Activated CD4-positive, alpha-beta T cell treated with anti-CD3 and anti-CD28 coated beads, Interleukin-10, Interleukin-2, amounts not matched to agents 100 ng/mL and 50 ng/mL, durations not matched to agents 16 hours and 8 hours (primary cell): Measurements from ENCODE around the gene EEPD1.

Experiments
- DNase-seq: peaks from one replicate; pipeline ENCODE4 v3.0.0-alpha.2; 2020

EEPD1 gene

GRCh38 chr7:36157527-36158320, 4.7 kb downstream of the EEPD1 start:
- DNase-seq: no peak

GRCh38 chr7:36158321-36158605, 5.2 kb downstream of the EEPD1 start:
- no peak for DNase-seq

- DNase-seq: no peak
These were observed 6.6 kb downstream of the EEPD1 start for GRCh38 chr7:36159618-36160017.

GRCh38 chr7:36160313-36160712, 7.3 kb downstream of the EEPD1 start:
- DNase-seq: no peak

GRCh38 chr7:36161996-36162395, 8.9 kb downstream of the EEPD1 start:
- no peak for DNase-seq

GRCh38 chr7:36165059-36165458, 12.0 kb downstream of the EEPD1 start:
- DNase-seq: no peak

GRCh38 chr7:36165802-36166201, 12.7 kb downstream of the EEPD1 start:
- DNase-seq: no peak

GRCh38 chr7:36167403-36168050, 14.5 kb downstream of the EEPD1 start:
- no peak for DNase-seq

GRCh38 chr7:36171503-36171902, 18.4 kb downstream of the EEPD1 start:
- peak; percentile 38 for DNase-seq

GRCh38 chr7:36175886-36176285, 22.8 kb downstream of the EEPD1 start:
- no peak for DNase-seq

GRCh38 chr7:36176697-36177096, 23.6 kb downstream of the EEPD1 start:
- DNase-seq: no peak

GRCh38 chr7:36180121-36180520, 27.1 kb downstream of the EEPD1 start:
- DNase-seq: no peak

GRCh38 chr7:36181668-36182067, 28.6 kb downstream of the EEPD1 start:
- no peak for DNase-seq

GRCh38 chr7:36182854-36183604, 30.0 kb downstream of the EEPD1 start:
- DNase-seq: no peak

GRCh38 chr7:36185092-36185491, 32.0 kb downstream of the EEPD1 start:
- DNase-seq: no peak

- no peak for DNase-seq
These were observed 32.7 kb downstream of the EEPD1 start for GRCh38 chr7:36185756-36186155.

- DNase-seq: no peak
These were observed 33.5 kb downstream of the EEPD1 start for GRCh38 chr7:36186359-36187121.

- no peak for DNase-seq
These were observed 35.2 kb downstream of the EEPD1 start for GRCh38 chr7:36188266-36188665.

- DNase-seq: peak; percentile 13
These were observed 35.9 kb downstream of the EEPD1 start for GRCh38 chr7:36188906-36189305.

GRCh38 chr7:36190447-36191291, 37.6 kb downstream of the EEPD1 start:
- DNase-seq: no peak

GRCh38 chr7:36191292-36191920, 38.4 kb downstream of the EEPD1 start:
- DNase-seq: no peak
